K562 (cell line): ENCODE data around the gene NAPB. TPM values are rescaled to one million over a fixed set of nuclear protein-coding genes. Genes with fewer than 3 reads are reported as not detected.

Source experiments
- ATAC-seq: fragments of 200-7000 bp; cut with Tn5 transposase; 3 replicates; pipeline ENCODE4 v1.9.1; 2020; ENCODE audit warnings: moderate library complexity
- BruUV-seq: library from RNA; stranded (reverse); fragments of 400-500 nt; replicated peaks from 2 replicates; lab custom pipeline; 2021; lab: Mats Ljungman, UMichigan
- CTCF ChIA-PET: fragments of 300-600 bp; formaldehyde crosslinking; extraction: SDS; loops from one replicate; lab custom pipeline; 2021; ENCODE audit warnings: low intra/inter-chr PET ratio; lab: Yijun Ruan, JAX
- POLR2A ChIA-PET: fragments of 300-600, 350-650 bp; sonication (Branson Sonifier 250); formaldehyde crosslinking; extraction: SDS; loops from one replicate; lab custom pipeline; 2021; ENCODE audit warnings: antibody characterized with exemption, inconsistent platforms; lab: Yijun Ruan, JAX
- DNase-seq, 4 experiments: peaks; one replicate each; pipeline versions ENCODE4 v3.0.0 to v3.0.0-alpha.2; 2011 to 2018; ENCODE audit warnings: low spot score in 3 of 4, mixed read lengths in 3 of 4; ENCODE audit errors: extremely low read depth in 1 of 4
- FAIRE-seq: peaks from 2 replicates; lab custom pipeline; 2011; peaks lifted over from hg19 to GRCh38; lab: Jason Lieb, UNC
- H2AFZ ChIP-seq: 2 replicates; pipeline ENCODE4 v1.6.0; 2011; ENCODE audit warnings: low read depth, low read length, control low read depth, inconsistent platforms
- H3K27ac ChIP-seq: fragments of 200-600 bp; 3 replicates; pipeline ENCODE4 v1.8.0; 2011; ENCODE audit warnings: low read depth, mild to moderate bottlenecking, control low read depth, inconsistent platforms, low read length, moderate library complexity, mixed read lengths; ENCODE audit errors: extremely low read depth
- H3K27me3 ChIP-seq, 2 experiments: fragments of 300-600 bp in 1 of 2; 2 replicates in 1 of 2; 3 replicates in 1 of 2; pipeline versions ENCODE4 v1.6.0 to v1.8.0; 2011; ENCODE audit warnings: inconsistent platforms in 2 of 2, low read length in 2 of 2, mild to moderate bottlenecking in 1 of 2, mixed read lengths in 1 of 2, moderate library complexity in 1 of 2; ENCODE audit not compliant: control insufficient read depth in 2 of 2, insufficient read depth in 2 of 2
- H3K36me3 ChIP-seq: fragments of 300-600 bp; 3 replicates; pipeline ENCODE4 v1.8.0; 2011; ENCODE audit warnings: mild to moderate bottlenecking, low read length, inconsistent platforms; ENCODE audit not compliant: control insufficient read depth, insufficient read depth
- H3K4me1 ChIP-seq, 2 experiments: fragments of 200-600 bp in 1 of 2; replicated peaks in 1 of 2; 2 replicates in 1 of 2; 3 replicates in 1 of 2; pipeline versions ENCODE4 v1.5.1 to v1.8.0; 2011; ENCODE audit warnings: inconsistent platforms in 2 of 2, low read length in 2 of 2, mild to moderate bottlenecking in 1 of 2, mixed read lengths in 1 of 2, moderate library complexity in 1 of 2; ENCODE audit not compliant: control insufficient read depth in 2 of 2, insufficient read depth in 2 of 2
- H3K4me2 ChIP-seq: 2 replicates; pipeline ENCODE4 v1.6.1; 2011; ENCODE audit warnings: low read length, control low read depth, inconsistent platforms, mixed read lengths; ENCODE audit not compliant: insufficient read depth
- H3K4me3 ChIP-seq: fragments of 200-600 bp; sonication (generic), shearing (Covaris generic); 2 replicates; pipeline ENCODE4 v1.5.1; 2016; ENCODE audit warnings: control low read depth, inconsistent platforms
- H3K79me2 ChIP-seq: fragments of 200-600 bp; 3 replicates; pipeline ENCODE4 v1.8.0; 2011; ENCODE audit warnings: low read length, inconsistent platforms; ENCODE audit not compliant: control insufficient read depth, insufficient read depth
- H3K9ac ChIP-seq, 2 experiments: 2 replicates each; pipeline versions ENCODE4 v1.6.0 to v1.6.1; 2011; ENCODE audit warnings: low read depth in 2 of 2, low read length in 2 of 2, control low read depth in 1 of 2, inconsistent platforms in 1 of 2, mild to moderate bottlenecking in 1 of 2, mixed read lengths in 1 of 2; ENCODE audit not compliant: insufficient read depth in 1 of 2
- H3K9me1 ChIP-seq: one replicate; pipeline ENCODE4 v1.6.0; 2011; ENCODE audit warnings: inconsistent platforms, mild to moderate bottlenecking, low read length, moderate library complexity; ENCODE audit not compliant: control insufficient read depth, insufficient read depth
- H3K9me3 ChIP-seq: replicated peaks from 2 replicates; pipeline ENCODE4 v1.5.1; 2011; ENCODE audit warnings: low read depth, low read length, inconsistent platforms; ENCODE audit not compliant: control insufficient read depth, insufficient read depth
- H4K20me1 ChIP-seq: replicated peaks from 2 replicates; pipeline ENCODE4 v1.6.1; 2011; ENCODE audit warnings: low read length, inconsistent platforms, mixed read lengths; ENCODE audit not compliant: control insufficient read depth, insufficient read depth
- CXXC5 ChIP-seq: fragments of 250-450 bp; sonication (Bioruptor Pico); IDR thresholded peaks from 2 replicates; pipeline ENCODE4 v1.8.0; 2022; ENCODE audit warnings: inconsistent platforms, mild to moderate bottlenecking, moderate library complexity
- DMBX1 ChIP-seq: fragments of 250-450 bp; sonication (Bioruptor Pico); IDR thresholded peaks from 2 replicates; pipeline ENCODE4 v1.8.0; 2022; ENCODE audit warnings: inconsistent platforms, mild to moderate bottlenecking, moderate library complexity, borderline replicate concordance
- E2F1 ChIP-seq: sonication (generic); formaldehyde crosslinking; IDR thresholded peaks from 2 replicates; pipeline ENCODE4 v1.8.1; 2023; ENCODE audit warnings: mild to moderate bottlenecking, missing genetic modification reagents, moderate library complexity
- IFI16 ChIP-seq: fragments of 250-450 bp; sonication (Bioruptor Pico); IDR thresholded peaks from 2 replicates; pipeline ENCODE4 v2.1.2; 2022; ENCODE audit warnings: mild to moderate bottlenecking, inconsistent platforms
- MAFF ChIP-seq: IDR thresholded peaks from 2 replicates; pipeline ENCODE4 v1.6.1; 2012; ENCODE audit warnings: low read length, improper control_type of control experiment
- NR2F6 ChIP-seq: fragments of 450-650 bp; formaldehyde crosslinking; IDR thresholded peaks from 2 replicates; pipeline ENCODE4 v1.4.0; 2020; ENCODE audit warnings: mild to moderate bottlenecking
- RAD51 ChIP-seq: fragments of 450-650 bp; IDR thresholded peaks from 2 replicates; pipeline ENCODE4 v1.7.1; 2016; ENCODE audit warnings: low read depth, mild to moderate bottlenecking, borderline replicate concordance
- RFX7 ChIP-seq: fragments of 250-450 bp; sonication (Bioruptor Pico); IDR thresholded peaks from 2 replicates; pipeline ENCODE4 v1.5.1; 2021; ENCODE audit warnings: mild to moderate bottlenecking
- SMARCE1 ChIP-seq: fragments of 450-650 bp; IDR thresholded peaks from 2 replicates; pipeline ENCODE4 v1.7.1; 2016; ENCODE audit warnings: mild to moderate bottlenecking
- ZFP30 ChIP-seq: fragments of 250-450 bp; sonication (Bioruptor Pico); IDR thresholded peaks from 2 replicates; pipeline ENCODE4 v1.8.0; 2022; ENCODE audit warnings: moderate library complexity, mild to moderate bottlenecking, inconsistent platforms, borderline replicate concordance
- ZNF507 ChIP-seq: conservative IDR thresholded peaks from 2 replicates; pipeline ENCODE4 v1.6.1; 2017; ENCODE audit warnings: missing genetic modification characterization, missing compliant biosample characterization
- WGBS: fragments of 100-300 bp; shearing (Covaris generic); methylation state at CpG from one replicate; pipeline ENCODE4 v1.1.6; 2016; ENCODE audit warnings: low coverage, mixed read lengths; ENCODE audit not compliant: insufficient coverage; ENCODE audit errors: missing lambda C conversion rate; 5-methylcytosine and 5-hydroxymethylcytosine counted together
- in situ Hi-C: fragments of 300-500 bp; cut with MboI; formaldehyde crosslinking; loops from 4 replicates; pipeline ENCODE4 v1.15.0; 2018; ENCODE audit warnings: inconsistent platforms, mixed read lengths
- intact Hi-C: fragments of 100-400 bp; cut with micrococcal nuclease; formaldehyde crosslinking; loops from 2 replicates; pipeline ENCODE4 v1.14.2; 2022
- polyA plus RNA-seq, 8 experiments: library from polyadenylated mRNA; depleted of rRNA in 4 of 8; stranded (reverse) in 5 of 8; unstranded in 3 of 8; fragments of >200 nt; fragmentation: Nextera tagmentation in 2 of 8; fragmentation: Illumina TruSeq in 1 of 8; extraction: Ambion mirVana in 2 of 8; extraction: Trizol in 1 of 8; gene quantifications; 2 replicates each; pipeline versions ENCODE4 v1.2.1 to v1.2.3, GENCODE V29; 2011 to 2014; ENCODE audit warnings: inconsistent platforms in 1 of 8, missing spikeins in 1 of 8
- total RNA-seq, 7 experiments: library from RNA; depleted of rRNA in 6 of 7; stranded (reverse); fragments of >200 nt in 6 of 7; fragmentation: Illumina TruSeq in 2 of 7; extraction: Trizol in 2 of 7; gene quantifications; 2 replicates each; pipeline versions ENCODE4 v1.2.1 to v1.2.3, GENCODE V29; 2011 to 2021; ENCODE audit warnings: low replicate concordance in 1 of 7

NAPB gene
- total and polyA plus RNA-seq, 9 of the 15 experiments (the other 6 are each of a cell fraction or from before 2014, with no cell fraction given), result 1.4 to 7.7 (median 5.2) TPM

DNA sequence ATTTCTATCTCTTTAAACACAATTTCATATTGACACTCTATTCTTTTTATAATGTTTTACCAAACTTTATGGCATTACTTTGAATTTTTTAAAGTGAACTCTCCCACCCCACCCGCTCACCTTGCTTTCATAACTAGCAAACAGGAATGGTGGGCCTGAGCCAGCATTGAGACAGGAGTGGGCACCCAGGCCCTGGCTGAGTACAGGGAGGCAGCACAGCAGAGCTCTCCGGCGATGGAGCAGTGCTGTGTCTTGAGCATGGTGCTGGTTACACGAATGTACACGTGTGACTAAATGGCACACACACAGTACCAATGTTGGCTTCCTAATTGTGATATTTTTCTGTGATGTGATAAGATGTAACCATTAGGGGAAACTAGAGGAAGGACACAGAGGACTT lies 26.9 kb upstream of the NAPB start:
- WGBS, result 0% methylated on average over 5 of the region's 5 CpGs
- TF ChIP-seq CXXC5 (CRISPR knock-in tag) (no peak), SMARCE1 (no peak), RFX7 (CRISPR knock-in tag) (no peak), RAD51 (no peak), MAFF (no peak), E2F1 (CRISPR knock-in tag) (no peak), ZNF507 (tag) (no peak), ZFP30 (no peak), DMBX1 (CRISPR knock-in tag) (no peak), NR2F6 (CRISPR knock-in tag) (no peak), IFI16 (CRISPR knock-in tag) (no peak)
- Histone ChIP-seq H3K36me3 (no peaks in the 10 kb centered on the region), H3K4me3 (no peak overlapping the region), H4K20me1 (no peaks in the 10 kb centered on the region), H3K9ac (no peak overlapping the region), H3K27ac (no peak overlapping the region), H3K9me1 (no peaks in the 10 kb centered on the region), H3K27me3 (peaks cover 0 to 29% of the 10 kb centered on the region in 2 experiments; a peak in 4 of 5 replicates), H3K79me2 (no peaks in the 10 kb centered on the region), H3K9me3 (no peaks in the 10 kb centered on the region), H3K4me1 (no peaks in the 10 kb centered on the region), H2AFZ (no peak overlapping the region), H3K4me2 (no peak overlapping the region)
- DNase-seq (no peak), ATAC-seq (no peak), FAIRE-seq (no peak)
- BruUV-seq, result no TSS peak
- intact Hi-C loops (no loop called here), in situ Hi-C loops (no loop called here)
- CTCF ChIA-PET, result no interaction called here
- POLR2A ChIA-PET, result no interaction called here
